IPS-NIHi7 (cell line): ENCODE results near the gene ZNF516.

Experiments used
- DNase-seq: peaks from one replicate; pipeline ENCODE4 v3.0.0; 2012; ENCODE audit warnings: mixed read lengths; ENCODE audit errors: extremely low spot score

The ZNF516 gene

DNA sequence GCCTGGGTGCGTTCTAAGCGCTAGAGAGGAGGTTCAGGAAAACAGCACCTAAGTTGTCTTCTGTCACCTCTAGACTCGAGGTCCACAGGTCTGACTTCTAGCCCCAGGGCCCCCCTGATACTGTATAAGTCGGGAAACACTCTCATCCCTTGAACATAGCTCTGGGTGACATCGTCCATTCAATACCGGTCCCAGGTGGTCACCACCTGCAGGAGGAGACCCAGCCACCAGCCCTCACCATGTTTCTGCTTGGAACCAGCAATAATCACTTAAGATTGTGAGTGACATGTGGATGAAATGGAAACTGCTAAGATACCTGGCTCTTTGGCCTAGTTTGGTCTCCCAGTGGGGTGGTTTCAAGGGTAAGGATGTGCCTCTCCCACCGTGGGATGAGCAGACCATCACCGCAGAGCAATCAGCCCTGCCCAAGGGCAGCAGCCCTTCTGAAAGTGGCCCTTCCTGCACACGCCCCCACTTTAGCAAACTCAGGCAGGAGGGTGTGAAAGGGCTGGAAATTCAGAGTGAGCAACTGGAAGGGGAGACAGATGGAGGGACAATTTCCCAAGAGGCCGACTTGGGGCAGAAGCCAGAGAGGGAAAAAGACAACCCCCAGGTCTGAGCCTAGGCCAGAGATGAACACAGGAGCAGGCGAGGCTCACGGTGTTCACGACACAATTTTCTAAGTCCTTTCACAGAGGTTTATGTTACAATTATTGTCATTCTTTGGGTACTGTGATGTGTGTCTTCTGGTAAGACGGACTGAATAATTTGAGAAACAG lies 95.2 kb downstream of the ZNF516 start:
- DNase-seq: no peak

DNA sequence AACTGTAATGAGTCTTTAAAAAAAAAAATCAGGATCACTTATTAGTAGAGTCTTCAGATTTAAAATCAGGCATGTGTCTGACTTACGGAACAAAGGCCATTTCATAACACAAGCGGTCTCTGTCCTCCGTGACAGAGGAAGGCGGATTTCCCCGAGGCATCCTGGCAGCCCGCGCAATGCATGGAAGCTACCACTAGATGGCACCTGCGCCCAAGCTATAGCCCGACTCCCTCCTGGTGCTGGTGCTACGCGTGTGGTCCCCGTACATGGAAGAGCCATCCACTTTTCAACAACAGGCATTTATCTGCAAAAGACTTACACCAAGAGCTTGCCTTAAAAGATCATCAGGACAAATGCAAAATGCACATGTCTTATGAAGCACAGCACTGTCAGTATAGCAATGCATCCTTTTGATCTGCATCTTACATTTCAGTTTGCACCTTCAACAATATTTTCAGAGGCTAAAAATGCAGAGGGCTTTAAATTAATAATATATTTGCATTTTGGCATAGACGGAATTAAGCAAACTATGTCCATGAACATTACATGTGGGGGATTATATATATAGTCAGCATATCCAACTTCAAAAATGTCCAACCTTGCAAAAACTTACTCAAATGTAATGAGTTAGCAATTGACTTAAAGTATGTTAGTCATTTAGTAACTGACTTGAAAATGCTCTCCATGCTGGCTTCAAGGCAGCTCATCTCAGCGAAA lies 96.0 kb downstream of the ZNF516 start:
- DNase-seq: peak; percentile 93

DNA sequence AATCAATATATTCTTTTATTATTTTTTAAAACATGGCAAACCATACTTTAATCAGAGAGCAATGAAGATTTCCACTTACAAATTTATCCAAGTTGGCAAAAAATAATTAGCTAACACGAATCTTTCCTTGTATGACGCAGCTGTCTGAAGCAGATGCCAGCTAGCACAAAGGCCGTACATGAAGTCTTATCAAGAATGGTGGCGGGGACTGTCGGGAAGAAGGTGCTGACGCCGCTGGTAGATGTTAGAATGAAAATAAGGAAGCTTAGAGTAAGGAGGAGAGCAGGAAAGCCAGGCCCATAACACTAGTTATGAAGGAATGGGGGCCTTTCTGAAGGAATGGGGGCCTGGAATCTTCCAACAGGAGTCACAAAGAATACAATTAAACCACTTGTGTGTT lies 96.7 kb downstream of the ZNF516 start:
- DNase-seq: no peak

DNA sequence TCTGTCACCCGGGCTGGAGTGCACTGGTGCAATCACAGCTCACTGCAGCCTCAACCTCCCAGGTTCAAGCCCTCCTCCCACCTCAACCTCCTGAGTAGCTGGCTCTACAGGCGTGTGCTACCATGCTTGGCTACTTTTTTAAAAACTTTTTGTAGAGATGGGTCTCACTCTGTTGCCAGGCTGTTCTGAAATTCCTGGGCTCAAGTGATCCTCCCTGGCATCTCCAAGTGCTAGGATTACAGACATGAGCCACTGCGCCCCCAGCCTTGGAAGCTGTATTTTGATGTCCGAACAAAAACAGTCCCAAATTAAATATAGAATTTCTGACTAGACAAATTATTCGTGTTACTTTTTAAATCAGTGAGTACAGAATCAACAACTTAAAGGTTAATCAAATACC lies 97.4 kb downstream of the ZNF516 start:
- DNase-seq: no peak

DNA sequence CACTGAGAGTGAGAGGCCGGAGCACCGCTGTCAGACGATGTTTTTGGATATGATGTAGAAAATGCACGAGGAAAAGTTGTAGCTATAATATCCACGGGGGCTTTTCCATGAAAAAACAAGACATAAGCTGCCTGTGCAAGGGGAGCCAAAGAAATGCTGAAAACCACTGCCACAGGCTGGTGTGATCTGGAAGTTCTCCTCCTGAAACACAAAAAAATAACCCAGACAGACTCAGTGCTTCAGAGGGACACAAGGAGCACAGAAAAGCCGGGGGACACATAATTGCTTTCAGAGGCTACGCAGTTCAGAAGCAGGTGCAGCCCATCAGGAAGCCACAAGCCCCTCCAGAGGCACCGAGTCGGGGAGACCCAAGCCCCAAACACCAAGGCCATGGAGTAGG lies 98.2 kb downstream of the ZNF516 start:
- no peak for DNase-seq

DNA sequence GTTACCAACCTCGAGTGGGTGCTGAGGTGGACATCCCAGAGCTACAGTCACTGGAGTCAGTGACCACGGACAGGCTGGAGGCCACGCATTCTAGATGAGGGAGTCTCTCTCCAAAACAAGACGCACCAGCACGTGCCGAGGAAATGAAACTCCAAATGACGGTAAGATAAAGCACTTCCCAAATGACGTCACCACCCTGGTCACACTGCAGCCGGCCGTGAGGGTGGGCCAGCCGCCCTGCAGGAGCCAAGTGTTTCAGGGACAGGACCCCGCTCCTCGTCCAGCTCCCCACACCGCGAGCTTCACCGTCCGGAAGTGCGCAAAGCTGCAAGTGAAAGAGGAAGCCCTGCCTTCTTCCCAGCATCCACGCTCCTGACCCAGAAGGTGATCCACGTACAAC lies 99.4 kb downstream of the ZNF516 start:
- no peak for DNase-seq

DNA sequence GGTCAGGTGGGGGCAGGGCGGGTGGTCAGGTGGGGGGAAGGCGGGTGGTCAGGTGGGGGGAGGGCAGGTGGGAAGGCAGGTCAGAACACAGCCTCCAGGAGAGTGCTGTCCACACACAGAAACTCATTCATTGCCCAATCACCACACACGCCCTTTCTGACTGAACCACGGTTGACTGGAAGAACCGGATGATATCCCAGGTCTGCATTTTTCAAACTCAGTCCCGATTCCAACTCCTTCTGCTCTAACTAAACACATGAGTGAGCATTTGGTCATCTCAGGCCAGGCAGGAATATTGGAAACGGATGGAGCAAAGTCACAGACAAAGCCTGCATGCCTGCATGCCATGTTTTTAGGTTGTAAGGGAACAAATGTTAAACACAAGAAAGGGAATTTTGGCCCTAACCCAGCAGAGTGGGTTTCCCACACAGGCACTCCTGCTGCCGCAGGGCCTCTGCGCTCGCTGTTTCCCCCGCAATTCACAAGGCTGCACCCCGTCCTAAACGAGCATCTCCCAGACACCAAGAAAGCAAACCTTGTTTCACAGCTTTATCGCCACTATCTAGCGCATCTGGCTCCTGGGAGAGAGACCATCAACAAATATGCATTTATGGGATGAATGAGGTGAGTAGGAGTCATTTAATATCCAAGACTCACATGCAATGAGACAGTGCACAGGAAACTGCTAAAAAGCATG lies 100.1 kb downstream of the ZNF516 start:
- DNase-seq: no peak

DNA sequence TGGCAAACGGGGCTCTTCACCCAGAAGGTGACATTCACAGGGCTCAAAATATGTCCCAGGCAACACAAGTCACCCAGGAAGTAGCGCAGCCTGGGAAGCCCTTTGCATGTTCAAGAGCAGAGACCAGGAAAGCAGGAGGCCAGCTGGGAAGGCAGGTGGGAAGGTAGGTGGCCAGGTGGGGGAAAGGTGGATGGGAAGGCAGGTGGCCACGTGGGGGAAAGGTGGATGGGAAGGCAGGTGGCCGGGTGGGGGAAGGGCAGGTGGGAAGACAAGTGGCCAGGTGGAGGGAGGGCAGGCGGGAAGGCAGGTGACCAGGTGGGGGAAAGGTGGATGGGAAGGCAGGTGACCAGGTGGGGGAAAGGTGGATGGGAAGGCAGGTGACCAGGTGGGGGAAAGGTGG lies 102.7 kb downstream of the ZNF516 start:
- DNase-seq: no peak

DNA sequence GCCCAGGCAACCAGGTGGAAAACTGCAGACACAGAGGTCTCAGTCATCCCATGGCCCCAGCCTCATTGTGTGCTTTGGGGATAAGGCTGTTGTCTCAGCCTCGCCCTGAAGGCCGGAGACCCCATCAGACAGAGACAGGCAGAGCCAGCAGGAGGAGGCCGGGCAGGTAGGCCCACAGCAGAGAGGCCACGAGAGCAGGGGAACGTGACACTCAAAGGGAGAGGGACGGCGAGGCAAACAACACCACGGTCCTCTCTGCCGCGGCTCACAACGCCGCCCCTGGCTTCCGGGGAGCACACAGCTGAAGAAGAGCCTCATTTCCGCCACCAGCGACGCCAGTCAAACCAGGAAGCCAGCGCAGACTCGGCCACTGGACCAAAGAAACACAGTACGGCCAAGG lies 103.3 kb downstream of the ZNF516 start:
- no peak for DNase-seq

DNA sequence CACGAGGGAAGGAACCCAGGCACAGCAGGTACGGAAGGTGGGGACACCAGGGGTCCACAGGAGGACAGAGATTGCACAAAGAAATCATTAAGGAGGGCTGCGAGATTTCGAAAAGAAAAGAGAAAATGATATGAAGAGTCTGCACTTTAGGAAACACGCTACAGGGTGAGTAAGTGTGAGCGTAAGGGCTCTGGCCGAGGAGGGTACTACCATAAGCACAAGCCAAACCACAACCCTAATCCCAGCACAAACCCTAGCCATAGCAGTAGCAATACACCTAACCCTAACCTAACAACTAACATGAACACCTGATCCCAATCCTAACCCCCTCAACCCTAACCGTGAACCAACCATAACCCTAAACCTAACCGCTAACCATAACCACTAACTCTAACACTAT lies 104.0 kb downstream of the ZNF516 start:
- DNase-seq: no peak

DNA sequence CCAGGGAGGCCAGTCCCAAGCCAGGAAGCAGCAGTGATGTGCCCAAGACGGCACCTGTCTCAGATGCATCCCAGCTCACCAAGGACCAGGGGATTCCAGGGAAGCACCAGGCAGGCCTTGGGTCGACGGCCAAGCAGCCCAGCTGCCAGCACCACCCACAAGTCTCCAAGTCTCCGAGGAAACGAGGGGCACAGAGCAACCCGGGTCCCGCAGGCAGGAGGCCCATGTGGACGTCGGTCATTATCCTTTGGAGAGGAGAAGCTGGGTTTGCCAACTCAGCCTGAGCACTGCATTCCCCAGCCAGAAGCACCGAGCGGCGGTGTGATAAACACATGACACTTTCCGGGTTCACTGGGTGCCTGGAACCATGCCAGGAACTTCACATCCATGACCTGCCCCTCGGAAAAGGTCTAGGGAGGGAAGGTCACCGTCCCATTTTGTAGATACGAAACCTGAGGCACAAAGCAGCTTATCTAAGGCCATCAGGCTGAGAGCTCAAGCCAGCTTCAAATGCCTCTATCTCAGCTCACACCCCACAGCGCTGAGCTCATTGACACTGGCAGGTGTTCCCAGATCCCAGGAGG lies 104.5 kb downstream of the ZNF516 start:
- no peak for DNase-seq

DNA sequence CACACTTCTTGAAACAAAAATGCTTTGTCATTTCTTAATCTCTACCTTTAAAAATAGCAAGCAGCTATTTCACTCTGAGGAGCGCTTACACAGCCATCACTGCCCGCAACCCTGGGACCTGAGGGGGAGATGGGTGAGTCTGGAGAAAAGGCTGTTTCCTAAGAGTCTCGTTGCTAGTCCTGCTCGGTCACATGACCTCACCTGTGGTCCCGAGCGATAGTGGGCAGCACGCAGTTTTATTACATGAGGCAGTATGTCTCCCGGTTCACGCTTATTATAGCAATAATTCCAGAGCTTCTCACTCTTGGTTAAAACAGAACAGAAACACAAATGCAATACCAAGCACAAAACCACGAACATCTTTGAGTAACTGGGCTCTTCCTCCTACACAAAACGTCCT lies 105.3 kb downstream of the ZNF516 start:
- DNase-seq: no peak

DNA sequence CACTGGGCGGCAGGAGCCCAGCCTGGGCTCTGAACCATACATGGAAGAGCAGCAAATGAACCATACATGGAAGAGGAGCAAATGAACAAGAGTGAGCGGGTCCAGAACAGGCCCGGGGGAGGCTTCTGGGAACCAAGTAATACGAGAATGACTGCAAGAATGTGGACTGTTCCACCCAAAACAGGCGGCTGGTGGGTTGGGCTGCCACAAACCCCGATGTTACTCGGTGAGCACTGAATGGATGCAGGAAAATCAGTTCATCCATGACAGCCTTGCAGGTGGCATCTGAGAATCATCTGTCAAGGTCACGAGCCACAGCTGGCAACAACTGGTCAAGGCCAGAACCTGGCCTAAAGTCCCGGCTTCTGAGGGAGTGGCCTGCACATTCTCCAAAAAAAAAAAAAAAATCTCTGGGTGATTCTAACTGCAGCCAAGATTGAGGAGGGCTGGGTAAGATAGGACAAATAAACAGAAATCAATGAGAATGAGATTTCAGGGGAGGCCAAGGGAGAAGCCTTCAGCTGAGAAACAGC lies 106.1 kb downstream of the ZNF516 start:
- DNase-seq: no peak

DNA sequence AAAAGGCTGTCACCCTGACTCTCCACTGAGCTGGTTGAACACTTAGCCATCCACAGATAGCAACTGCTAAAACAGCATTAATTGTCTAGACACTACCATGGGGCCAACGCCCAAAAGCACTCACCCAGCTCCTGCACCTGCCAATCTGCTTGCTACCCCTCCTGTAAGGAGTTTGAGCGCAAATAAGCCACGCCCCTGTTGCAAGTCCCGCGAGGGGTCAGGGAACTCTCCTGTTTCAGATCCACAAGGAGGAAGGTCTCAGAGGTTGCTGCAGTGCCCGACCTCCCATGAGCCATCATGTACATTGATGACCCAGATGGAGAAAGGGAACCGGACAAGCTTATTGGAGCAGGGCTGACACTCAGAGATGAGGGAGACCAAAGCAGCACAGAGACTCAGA lies 106.8 kb downstream of the ZNF516 start:
- no peak for DNase-seq

DNA sequence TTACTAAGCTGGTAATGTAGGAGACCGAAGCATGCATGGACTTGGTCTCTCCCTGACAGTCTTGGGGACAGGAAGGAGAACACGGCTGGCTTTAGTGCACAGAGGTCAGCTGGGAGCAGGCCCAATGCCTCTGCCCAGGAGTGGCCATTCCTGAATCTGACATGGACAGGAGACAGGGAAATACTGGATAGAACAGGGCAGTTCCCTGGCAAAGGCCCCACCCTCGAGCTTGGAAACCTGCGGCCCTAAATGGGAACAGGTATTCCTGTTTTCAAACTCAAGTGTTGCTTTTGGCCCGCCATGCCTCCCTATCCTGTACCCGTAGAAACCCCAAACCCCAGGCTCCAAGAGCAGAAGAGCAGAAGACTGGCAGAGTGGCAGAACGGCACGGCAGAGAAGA lies 107.4 kb downstream of the ZNF516 start:
- no peak for DNase-seq

DNA sequence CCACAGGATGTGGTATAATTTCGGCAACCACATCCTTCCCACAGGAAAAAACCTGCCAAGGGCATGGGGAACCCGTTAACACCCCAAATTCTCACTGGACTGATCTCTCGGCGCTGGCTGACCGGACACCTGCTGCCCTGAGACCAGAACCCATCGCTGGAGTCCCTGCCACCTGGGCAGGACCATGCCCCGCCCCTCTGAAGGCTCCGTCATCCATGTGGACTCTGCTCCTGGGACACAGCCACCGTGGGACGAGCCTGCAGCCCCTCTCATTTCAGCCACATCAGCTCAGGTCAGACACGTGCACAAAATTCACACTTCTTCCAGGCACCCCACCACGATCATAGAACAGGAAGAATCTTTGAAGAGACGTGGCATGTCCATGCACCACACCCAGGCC lies 108.2 kb downstream of the ZNF516 start:
- no peak for DNase-seq

DNA sequence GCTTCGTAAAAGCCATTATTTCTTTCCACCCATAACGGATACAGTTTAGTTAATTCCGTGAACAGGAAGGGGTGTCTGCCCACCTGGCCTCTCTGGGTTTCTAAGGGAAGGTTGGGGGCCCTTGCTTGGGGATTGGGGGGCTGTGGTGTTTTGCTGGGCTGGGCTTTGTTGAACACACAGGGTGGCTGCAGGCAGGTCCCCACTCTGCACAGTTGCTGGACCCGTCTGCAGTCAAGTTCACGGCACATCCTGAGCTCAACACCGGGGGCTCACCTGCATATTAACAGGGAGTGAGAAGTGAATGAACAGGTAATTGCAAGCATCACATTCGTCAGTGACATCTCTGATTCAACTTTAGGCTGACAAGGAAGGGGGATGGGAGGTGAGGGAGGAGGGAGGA lies 109.0 kb downstream of the ZNF516 start:
- DNase-seq: no peak

DNA sequence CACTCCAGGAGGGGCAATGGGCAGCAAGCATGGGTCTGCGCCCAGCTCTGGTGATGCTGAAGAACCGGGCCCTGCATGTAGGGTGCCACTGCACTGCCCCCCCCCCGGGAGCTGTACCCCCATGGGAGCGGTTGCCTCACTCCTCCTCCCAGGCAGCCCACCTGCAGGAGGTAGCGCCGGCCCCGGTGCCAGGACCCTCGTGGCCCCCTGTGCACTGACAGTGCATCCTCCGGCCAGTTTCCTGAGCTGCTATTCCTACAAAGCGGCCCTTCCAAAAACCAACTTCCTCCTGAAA lies 109.4 kb downstream of the ZNF516 start:
- DNase-seq: no peak

DNA sequence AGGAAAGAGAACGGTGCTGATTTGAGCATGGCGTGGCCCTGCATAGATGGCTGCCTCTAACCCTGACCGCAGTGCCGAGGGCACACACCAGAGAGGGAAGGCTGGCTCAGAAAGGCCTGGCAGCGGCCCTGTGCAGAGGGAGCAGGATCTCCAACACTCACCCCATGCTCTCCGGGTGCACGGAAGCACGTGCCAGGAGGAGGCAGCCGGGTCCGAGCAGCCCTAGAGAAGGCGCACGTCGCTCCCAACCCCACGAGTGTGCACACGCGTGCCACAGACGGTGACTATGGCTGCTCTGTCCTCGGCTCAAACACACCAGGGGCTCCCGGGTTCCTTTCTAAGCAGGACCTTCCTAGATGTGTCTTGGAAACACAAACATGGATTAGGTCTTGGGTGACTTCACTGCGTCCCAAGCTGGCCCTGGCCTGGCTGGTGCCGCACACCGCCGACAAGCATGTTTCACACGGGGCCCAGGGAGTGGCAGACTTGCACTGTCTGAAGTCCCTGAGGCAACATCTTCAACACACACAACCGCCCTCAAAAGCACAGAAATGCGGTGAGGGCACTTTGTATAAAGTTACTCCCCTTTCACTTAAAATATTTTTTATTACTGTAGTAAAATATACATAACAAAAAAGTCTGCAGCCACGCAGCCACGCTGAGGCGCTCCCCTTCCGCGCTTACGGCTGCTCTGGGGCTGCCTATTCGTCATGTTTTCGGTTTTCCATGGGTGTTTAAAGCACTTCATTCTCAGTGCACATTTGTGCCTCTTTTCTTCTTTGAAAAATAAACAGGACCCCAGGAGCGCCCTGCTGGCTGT lies 110.0 kb downstream of the ZNF516 start:
- no peak for DNase-seq

DNA sequence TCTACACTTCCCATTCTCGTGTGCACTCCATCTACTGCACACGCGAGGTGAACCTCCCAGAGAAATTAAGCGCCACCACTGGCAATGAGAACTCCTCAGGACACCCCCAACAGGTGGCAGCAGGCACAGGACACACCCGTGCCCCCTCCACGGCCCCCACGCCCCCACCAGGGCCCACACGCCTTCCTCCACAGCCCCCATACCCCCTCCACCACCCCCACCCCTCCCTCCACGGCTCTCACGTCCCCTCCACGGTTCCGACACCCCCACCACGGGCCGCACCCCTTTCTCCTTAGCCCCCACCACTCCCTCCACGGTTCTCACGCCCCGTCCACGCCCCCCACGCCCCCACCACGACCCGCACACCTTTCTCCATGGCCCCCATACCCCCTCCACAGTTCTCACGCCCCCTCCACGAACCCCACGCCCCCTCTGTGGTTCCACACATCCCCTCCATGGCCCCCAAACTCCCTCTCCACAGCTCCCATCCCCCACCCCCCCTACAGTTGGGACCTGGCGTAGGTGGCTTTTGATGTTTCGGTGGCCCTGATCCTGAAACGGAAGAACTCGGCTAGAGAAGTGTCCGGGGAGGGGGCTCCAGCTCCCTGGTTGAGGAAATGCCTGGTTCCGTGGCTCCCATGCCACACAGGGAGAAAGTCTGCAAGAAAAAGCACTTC lies 110.8 kb downstream of the ZNF516 start:
- DNase-seq: no peak

DNA sequence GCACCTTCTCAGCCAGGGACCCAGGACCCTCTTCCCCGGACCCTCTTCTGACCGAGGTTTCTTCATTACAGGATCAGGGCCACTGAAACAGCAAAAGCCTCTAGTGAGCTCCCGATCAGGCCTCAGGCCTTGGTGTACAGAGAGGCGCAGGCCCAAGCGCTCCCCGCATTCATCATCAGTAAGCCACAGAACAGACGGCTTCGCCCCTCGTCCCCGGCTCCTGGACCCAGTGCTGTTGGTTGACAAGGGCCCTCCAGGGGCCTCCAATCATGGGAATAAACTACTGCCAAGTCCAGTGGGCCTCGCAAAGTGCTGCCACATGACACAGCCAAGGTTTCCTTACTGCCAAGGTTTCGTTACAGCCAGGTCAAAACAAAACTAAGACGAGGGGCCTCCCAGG lies 111.4 kb downstream of the ZNF516 start:
- DNase-seq: no peak
